GM23338 (cell line): ENCODE data around the gene SBF1.

Experiments
- CREB1 ChIP-seq: fragments of 250-450 bp; sonication (Bioruptor Pico); IDR thresholded peaks from 2 replicates; pipeline ENCODE4 v1.5.0; 2020; ENCODE audit warnings: low read depth, mild to moderate bottlenecking, moderate library complexity
- EZH2 ChIP-seq: fragments of 200-600 bp; sonication (generic); IDR thresholded peaks from one replicate; pipeline ENCODE4 v1.8.0; 2017; ENCODE audit warnings: antibody characterized with exemption, mild to moderate bottlenecking, low read depth; ENCODE audit not compliant: unreplicated experiment
- EZH2phosphoT487 ChIP-seq: fragments of 200-600 bp; sonication (generic); IDR thresholded peaks from one replicate; pipeline ENCODE4 v1.8.1; 2018; ENCODE audit warnings: antibody characterized with exemption; ENCODE audit not compliant: unreplicated experiment
- JUNB ChIP-seq: IDR thresholded peaks from one replicate; pipeline ENCODE4 v1.6.1; 2016; ENCODE audit warnings: antibody characterized with exemption; ENCODE audit not compliant: unreplicated experiment
- NANOG ChIP-seq: IDR thresholded peaks from 2 replicates; pipeline ENCODE4 v1.6.1; 2016; ENCODE audit warnings: antibody characterized with exemption, borderline replicate concordance
- POLR2AphosphoS5 ChIP-seq: IDR thresholded peaks from 2 replicates; pipeline ENCODE4 v1.6.1; 2016; ENCODE audit warnings: antibody characterized with exemption, low read depth
- STAT1 ChIP-seq: IDR thresholded peaks from one replicate; pipeline ENCODE4 v1.6.1; 2016; ENCODE audit warnings: antibody characterized with exemption; ENCODE audit not compliant: unreplicated experiment
- ZNF114 ChIP-seq: fragments of 250-450 bp; sonication (Bioruptor Pico); IDR thresholded peaks from 2 replicates; pipeline ENCODE4 v1.5.0; 2020; ENCODE audit warnings: mild to moderate bottlenecking, moderate library complexity
- ZNF331 ChIP-seq: fragments of 250-450 bp; sonication (Bioruptor Pico); IDR thresholded peaks from 2 replicates; pipeline ENCODE4 v1.5.0; 2020; ENCODE audit warnings: low read depth, mild to moderate bottlenecking, moderate library complexity
- TF ChIP-seq, protein P1 (sequence below), 2 experiments: fragments of 200-600 bp in 1 of 2; sonication (generic) in 1 of 2; conservative IDR thresholded peaks; 2 replicates each; pipeline versions ENCODE4 v1.5.1 to v1.6.1; 2016 to 2017; ENCODE audit warnings: antibody characterized with exemption in 2 of 2, low read depth in 2 of 2, mild to moderate bottlenecking in 2 of 2, moderate library complexity in 1 of 2
- TF ChIP-seq, protein P2 (sequence below): IDR thresholded peaks from one replicate; pipeline ENCODE4 v1.6.1; 2018; ENCODE audit warnings: antibody characterized with exemption; ENCODE audit not compliant: unreplicated experiment
- TF ChIP-seq, protein P3 (sequence below): IDR thresholded peaks from 2 replicates; pipeline ENCODE4 v1.6.1; 2016; ENCODE audit warnings: antibody characterized with exemption
- TF ChIP-seq, protein P4 (sequence below): fragments of 250-450 bp; sonication (Bioruptor Pico); IDR thresholded peaks from 2 replicates; pipeline ENCODE4 v1.5.0; 2020; ENCODE audit warnings: mild to moderate bottlenecking, moderate library complexity

DNA sequence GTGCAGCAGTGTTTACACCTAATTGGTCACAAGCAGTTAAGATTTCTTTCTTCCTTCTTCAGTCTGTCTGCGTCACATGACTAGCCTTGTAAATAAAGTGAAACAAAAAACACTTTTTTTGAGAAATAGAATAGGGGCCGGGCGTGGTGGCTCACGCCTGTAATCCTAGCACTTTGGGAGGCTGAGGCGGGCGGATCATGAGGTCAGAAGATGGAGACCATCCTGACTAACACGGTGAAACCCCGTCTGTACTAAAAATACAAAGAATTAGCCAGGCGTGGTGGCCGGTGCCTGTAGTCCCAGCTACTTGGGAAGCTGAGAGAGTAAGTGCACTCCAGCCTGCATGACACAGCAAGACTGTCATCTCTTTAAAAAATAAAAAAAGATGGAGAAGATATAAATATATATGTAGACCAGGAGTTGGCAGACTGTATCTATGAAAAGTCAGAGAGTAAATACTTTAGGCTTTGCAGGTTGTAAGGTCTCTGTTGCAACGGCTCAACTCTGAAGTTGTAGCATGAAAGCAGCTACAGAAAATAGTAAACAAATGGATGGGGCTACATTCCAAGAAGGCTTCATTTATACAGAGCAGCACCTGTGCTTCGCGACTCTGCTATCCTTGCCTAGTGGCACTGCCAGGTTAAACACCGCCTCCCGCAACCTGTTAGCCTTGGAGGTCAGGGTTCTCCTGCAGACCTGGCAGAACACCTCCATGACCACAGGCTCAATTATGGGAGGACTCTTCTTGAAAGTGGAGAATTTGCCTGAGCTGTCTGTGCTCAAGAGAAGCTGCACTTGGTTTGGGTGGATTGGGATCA lies 75.8 kb downstream of the SBF1 start:
- TF ChIP-seq, protein P1, sequence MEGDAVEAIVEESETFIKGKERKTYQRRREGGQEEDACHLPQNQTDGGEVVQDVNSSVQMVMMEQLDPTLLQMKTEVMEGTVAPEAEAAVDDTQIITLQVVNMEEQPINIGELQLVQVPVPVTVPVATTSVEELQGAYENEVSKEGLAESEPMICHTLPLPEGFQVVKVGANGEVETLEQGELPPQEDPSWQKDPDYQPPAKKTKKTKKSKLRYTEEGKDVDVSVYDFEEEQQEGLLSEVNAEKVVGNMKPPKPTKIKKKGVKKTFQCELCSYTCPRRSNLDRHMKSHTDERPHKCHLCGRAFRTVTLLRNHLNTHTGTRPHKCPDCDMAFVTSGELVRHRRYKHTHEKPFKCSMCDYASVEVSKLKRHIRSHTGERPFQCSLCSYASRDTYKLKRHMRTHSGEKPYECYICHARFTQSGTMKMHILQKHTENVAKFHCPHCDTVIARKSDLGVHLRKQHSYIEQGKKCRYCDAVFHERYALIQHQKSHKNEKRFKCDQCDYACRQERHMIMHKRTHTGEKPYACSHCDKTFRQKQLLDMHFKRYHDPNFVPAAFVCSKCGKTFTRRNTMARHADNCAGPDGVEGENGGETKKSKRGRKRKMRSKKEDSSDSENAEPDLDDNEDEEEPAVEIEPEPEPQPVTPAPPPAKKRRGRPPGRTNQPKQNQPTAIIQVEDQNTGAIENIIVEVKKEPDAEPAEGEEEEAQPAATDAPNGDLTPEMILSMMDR (conservative IDR thresholded peaks at IDR 0.05; ENCODE audit: low read depth in 2 of 2): no peak
- TF ChIP-seq ZNF331 (CRISPR knock-in tag) (no peak), JUNB (no peak), POLR2AphosphoS5 (no peak), STAT1 (no peak), EZH2 (no peak), CREB1 (CRISPR knock-in tag) (no peak), EZH2phosphoT487 (no peak), NANOG (no peak), ZNF114 (CRISPR knock-in tag) (no peak)
- TF ChIP-seq, protein P2, sequence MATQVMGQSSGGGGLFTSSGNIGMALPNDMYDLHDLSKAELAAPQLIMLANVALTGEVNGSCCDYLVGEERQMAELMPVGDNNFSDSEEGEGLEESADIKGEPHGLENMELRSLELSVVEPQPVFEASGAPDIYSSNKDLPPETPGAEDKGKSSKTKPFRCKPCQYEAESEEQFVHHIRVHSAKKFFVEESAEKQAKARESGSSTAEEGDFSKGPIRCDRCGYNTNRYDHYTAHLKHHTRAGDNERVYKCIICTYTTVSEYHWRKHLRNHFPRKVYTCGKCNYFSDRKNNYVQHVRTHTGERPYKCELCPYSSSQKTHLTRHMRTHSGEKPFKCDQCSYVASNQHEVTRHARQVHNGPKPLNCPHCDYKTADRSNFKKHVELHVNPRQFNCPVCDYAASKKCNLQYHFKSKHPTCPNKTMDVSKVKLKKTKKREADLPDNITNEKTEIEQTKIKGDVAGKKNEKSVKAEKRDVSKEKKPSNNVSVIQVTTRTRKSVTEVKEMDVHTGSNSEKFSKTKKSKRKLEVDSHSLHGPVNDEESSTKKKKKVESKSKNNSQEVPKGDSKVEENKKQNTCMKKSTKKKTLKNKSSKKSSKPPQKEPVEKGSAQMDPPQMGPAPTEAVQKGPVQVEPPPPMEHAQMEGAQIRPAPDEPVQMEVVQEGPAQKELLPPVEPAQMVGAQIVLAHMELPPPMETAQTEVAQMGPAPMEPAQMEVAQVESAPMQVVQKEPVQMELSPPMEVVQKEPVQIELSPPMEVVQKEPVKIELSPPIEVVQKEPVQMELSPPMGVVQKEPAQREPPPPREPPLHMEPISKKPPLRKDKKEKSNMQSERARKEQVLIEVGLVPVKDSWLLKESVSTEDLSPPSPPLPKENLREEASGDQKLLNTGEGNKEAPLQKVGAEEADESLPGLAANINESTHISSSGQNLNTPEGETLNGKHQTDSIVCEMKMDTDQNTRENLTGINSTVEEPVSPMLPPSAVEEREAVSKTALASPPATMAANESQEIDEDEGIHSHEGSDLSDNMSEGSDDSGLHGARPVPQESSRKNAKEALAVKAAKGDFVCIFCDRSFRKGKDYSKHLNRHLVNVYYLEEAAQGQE: no peak
- TF ChIP-seq, protein P3, sequence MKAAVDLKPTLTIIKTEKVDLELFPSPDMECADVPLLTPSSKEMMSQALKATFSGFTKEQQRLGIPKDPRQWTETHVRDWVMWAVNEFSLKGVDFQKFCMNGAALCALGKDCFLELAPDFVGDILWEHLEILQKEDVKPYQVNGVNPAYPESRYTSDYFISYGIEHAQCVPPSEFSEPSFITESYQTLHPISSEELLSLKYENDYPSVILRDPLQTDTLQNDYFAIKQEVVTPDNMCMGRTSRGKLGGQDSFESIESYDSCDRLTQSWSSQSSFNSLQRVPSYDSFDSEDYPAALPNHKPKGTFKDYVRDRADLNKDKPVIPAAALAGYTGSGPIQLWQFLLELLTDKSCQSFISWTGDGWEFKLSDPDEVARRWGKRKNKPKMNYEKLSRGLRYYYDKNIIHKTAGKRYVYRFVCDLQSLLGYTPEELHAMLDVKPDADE: no peak
- TF ChIP-seq, protein P4, sequence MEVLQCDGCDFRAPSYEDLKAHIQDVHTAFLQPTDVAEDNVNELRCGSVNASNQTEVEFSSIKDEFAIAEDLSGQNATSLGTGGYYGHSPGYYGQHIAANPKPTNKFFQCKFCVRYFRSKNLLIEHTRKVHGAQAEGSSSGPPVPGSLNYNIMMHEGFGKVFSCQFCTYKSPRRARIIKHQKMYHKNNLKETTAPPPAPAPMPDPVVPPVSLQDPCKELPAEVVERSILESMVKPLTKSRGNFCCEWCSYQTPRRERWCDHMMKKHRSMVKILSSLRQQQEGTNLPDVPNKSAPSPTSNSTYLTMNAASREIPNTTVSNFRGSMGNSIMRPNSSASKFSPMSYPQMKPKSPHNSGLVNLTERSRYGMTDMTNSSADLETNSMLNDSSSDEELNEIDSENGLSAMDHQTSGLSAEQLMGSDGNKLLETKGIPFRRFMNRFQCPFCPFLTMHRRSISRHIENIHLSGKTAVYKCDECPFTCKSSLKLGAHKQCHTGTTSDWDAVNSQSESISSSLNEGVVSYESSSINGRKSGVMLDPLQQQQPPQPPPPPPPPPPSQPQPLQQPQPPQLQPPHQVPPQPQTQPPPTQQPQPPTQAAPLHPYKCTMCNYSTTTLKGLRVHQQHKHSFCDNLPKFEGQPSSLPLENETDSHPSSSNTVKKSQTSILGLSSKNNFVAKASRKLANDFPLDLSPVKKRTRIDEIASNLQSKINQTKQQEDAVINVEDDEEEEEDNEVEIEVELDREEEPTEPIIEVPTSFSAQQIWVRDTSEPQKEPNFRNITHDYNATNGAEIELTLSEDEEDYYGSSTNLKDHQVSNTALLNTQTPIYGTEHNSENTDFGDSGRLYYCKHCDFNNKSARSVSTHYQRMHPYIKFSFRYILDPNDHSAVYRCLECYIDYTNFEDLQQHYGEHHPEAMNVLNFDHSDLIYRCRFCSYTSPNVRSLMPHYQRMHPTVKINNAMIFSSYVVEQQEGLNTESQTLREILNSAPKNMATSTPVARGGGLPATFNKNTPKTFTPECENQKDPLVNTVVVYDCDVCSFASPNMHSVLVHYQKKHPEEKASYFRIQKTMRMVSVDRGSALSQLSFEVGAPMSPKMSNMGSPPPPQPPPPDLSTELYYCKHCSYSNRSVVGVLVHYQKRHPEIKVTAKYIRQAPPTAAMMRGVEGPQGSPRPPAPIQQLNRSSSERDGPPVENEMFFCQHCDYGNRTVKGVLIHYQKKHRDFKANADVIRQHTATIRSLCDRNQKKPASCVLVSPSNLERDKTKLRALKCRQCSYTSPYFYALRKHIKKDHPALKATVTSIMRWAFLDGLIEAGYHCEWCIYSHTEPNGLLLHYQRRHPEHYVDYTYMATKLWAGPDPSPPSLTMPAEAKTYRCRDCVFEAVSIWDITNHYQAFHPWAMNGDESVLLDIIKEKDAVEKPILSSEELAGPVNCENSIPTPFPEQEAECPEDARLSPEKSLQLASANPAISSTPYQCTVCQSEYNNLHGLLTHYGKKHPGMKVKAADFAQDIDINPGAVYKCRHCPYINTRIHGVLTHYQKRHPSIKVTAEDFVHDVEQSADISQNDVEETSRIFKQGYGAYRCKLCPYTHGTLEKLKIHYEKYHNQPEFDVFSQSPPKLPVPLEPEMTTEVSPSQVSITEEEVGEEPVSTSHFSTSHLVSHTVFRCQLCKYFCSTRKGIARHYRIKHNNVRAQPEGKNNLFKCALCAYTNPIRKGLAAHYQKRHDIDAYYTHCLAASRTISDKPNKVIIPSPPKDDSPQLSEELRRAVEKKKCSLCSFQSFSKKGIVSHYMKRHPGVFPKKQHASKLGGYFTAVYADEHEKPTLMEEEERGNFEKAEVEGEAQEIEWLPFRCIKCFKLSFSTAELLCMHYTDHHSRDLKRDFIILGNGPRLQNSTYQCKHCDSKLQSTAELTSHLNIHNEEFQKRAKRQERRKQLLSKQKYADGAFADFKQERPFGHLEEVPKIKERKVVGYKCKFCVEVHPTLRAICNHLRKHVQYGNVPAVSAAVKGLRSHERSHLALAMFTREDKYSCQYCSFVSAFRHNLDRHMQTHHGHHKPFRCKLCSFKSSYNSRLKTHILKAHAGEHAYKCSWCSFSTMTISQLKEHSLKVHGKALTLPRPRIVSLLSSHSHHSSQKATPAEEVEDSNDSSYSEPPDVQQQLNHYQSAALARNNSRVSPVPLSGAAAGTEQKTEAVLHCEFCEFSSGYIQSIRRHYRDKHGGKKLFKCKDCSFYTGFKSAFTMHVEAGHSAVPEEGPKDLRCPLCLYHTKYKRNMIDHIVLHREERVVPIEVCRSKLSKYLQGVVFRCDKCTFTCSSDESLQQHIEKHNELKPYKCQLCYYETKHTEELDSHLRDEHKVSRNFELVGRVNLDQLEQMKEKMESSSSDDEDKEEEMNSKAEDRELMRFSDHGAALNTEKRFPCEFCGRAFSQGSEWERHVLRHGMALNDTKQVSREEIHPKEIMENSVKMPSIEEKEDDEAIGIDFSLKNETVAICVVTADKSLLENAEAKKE: no peak
